Stimulated activated CD4-positive, alpha-beta T cell treated with anti-CD3 and anti-CD28 coated beads, Interleukin-12 subunit alpha, Interleukin-12 subunit beta, amount 100 ng/mL, for 48 hours (primary cell): ENCODE results near the gene UMOD.
"Not testable (repeated sequence)": the region's sequence is repeated elsewhere in the genome, so short reads cannot be mapped to it uniquely, and the experiment has no call there.

Experiments
- DNase-seq, 3 donors: peaks; one replicate each; pipeline ENCODE4 v3.0.0-alpha.2; 2020; ENCODE audit warnings: low read depth in 2 of 3, low spot score in 1 of 3

UMOD gene

DNA sequence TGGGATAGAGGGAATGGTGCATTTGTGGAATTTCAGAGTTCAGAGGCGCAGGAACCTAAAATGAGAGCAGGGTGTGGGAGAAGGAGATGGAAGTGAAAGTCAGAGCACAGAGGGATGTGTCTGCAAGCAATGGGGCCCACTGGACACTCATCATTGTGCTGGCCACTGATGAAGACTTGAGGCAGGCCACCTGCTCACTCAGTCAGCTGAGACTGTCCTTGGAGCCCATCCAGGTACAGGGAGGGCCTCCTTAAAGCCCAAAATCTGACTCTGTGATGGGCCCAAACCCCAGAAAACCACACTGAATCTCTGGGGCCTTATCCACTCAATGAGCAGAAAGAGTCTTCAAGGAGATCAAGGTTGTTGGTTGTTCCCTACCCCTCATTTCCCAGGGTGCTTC is 30.8 kb downstream of the UMOD start:
- no peak for DNase-seq

DNA sequence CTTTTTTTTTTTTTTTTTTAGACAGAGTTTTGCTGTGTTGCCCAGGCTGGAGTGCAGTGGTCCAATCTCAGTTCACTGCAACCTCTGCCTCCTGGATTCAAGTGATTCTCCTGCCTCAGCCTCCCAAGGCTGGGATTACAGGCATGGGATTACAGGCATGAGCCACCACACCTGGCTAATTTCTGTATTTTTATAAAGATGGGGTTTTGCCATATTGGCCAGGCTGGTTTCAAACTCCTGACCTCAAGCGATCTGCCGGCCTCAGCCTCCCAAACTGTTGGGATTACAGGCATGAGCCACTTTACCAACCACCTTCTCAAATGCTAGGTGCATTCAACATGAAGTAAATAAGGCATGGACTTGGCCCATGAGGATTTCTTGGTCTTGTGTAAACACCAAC is 31.5 kb downstream of the UMOD start:
- not testable (repeated sequence) for DNase-seq

DNA sequence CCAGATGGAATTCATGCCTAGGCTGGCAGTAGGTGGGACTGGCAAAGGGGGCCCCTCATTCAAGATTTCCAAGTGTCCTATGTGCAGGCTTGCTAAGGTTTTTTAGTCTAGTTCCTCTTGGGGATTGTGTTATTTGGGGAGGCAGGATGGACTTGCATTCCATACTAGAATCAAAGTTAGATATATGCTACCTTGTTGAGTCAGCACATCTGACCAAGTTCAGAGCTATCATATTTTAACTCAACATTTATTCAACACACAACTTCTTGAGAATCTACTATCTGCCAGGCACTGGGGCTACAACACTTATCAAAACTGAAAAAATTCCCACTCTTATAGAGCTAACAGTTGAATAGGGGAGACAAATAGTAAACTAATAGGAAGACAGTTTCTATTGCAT is 31.9 kb downstream of the UMOD start:
- DNase-seq = no peak

DNA sequence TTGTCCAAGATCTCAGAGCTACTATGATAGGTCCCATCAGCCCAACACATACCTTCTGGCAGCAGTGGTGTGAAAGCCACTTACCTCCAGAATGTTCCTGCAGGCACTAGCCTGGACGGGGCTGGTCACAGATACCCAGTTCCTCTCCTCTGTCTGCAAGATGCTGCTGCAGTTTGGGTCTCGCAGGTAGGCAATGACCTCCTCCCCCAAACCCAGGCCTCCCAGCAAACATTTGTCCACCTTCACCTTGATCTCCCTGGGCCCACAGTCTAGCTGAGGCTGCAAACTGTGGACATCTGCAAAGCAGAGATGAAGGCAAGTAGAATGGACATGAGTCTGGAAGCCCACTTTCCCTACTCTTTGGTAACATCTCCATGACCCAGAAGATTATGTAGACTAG is 32.3 kb downstream of the UMOD start:
- DNase-seq = no peak

DNA sequence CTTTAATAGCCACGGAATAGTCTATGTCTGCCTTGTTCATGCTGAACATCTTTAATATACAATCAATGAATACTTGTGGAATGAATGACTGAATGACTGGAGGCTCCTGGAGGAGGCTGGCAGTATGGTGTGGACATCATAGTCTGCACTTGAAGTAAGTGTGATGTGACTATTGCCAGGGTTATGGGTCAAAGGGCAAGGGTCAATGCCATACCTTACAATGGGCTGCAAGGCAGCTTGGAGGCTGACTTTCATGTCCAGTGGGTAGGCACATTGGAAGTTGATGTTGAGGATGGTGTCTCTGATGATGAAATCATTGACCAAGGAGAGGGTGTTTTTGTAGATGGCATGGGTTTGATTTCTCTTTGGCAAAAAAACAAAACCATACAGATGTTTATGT is 33.1 kb downstream of the UMOD start:
- no peak for DNase-seq

DNA sequence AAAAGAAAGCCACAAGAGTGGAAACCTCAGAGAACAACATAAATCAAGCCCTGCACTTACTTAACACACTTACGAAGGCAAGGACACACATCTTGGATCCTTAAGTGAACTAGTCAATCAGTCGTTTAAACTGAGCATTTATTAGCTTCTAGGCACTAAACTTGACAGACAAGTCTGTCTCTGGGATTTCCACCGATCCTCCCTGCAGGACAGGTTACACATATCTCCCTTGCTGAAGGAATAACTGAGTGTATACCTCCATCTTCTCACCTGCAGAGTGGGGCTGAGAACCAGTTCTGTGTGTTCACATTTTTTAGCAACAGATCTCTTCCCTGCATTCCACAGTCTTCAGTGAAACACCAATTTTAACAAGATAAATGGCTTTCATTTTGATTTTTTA is 34.1 kb downstream of the UMOD start:
- no peak for DNase-seq

DNA sequence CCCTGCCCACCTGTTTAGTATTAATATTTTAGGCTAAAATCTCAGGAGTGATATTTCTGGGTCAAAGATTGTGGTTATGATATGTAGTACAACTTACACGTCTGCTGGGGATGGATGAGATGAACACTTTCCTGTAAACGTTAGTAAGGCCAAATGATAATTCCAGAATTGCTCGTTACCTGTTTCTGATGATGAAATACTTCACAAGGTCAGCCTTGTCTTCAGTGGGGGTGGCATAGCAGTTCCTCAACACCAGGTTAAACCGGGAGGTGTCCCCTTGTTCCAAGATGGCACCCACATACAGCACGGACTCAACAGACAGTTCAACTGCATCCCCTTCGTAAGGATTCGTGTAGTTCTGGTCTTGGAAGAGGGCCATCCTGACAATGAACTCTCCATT is 34.5 kb downstream of the UMOD start:
- no peak for DNase-seq

DNA sequence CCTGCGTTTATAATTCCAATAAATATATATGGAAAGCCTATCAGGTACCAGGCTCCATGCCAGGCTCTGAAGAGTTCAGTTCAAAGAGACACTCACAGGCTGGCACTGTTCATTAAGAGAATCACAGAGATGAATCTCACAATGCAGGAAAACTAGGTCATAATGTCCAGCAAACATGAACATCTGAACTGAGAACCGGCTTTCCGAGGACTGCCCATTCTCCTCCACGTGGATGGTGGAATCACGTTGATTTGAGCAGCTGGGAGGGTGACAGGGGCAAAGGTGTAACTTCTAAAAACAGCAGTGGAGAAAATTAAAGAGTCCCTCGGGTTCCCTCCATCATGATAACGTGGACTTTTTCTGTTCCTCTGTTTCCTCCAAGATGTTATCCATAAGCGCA is 35.4 kb downstream of the UMOD start:
- DNase-seq = no peak

DNA sequence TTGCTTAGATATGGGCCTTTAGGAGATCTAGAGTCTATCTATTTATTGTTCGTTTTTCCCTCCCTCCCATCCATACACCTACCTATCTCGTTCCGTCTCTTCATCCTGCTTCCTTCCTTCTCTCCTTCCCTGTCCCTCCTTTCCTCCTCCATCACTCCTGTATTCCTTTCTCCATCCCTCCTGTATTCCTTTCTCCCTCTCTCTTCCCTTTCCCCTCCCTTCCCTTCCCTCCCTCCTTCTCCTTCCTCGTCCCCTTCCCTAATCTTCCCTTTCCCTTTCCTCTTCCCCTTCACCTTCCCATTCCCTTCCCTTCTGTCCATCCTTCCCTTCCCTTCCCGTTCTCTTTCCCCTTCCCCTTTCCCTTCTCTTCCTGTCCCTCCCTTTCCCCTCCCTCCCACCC is 35.8 kb downstream of the UMOD start:
- DNase-seq = no peak

DNA sequence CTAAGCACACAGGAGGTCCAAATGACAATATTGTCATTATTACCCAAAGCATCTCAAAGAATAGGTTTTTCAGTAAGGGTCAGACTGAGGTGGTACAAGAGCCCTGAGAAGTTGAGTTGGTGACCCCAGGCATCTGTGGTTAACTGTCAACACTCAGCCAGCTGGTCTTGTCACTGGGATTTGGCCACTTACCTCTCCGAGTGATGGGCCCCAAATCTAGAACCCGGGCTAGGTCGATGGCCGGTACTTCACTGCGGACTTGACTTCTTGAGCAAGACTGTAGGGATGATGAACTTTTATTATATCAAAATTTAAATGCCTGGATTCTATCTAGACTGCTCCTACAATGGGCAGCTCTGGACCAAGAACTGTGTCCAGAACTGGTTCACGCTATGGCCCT is 36.8 kb downstream of the UMOD start:
- DNase-seq = no peak

DNA sequence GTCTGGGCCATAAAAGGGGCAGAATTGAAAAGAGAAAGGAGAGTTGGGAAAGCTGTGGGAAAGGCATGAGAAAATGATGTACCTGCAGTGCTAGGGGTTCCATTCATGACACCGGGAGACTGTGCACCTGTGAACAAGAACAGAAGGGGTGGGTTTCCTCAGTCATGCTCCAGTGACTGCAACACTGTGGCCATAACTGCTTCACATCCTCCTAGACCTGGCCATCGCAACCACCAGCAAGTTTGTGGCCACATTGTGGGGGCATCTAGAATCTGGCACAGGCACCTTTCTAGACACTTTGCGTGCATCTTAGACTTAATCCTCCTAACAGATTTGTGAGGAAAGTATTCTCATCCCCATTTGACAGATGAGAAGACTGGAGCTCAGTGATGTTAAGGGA is 37.9 kb downstream of the UMOD start:
- DNase-seq = no peak

DNA sequence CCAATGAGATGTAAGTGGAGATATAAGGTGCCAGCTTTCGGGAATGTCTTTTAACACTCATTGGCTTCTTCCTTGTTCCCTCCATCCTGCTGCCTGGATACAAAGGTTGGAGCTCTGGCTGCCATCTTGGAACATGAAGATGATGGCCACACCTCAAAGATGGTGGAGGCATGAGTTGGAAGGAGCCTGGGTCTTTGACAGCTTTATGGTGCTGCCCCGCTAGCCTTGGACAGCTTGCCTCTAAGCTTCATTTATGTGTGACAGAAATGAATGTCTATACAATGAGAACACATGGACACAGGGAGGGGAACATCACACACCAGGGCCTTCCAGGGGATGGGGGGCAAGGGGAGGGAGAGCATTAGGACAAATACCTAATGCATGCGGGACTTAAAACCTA is 38.8 kb downstream of the UMOD start:
- no peak for DNase-seq

DNA sequence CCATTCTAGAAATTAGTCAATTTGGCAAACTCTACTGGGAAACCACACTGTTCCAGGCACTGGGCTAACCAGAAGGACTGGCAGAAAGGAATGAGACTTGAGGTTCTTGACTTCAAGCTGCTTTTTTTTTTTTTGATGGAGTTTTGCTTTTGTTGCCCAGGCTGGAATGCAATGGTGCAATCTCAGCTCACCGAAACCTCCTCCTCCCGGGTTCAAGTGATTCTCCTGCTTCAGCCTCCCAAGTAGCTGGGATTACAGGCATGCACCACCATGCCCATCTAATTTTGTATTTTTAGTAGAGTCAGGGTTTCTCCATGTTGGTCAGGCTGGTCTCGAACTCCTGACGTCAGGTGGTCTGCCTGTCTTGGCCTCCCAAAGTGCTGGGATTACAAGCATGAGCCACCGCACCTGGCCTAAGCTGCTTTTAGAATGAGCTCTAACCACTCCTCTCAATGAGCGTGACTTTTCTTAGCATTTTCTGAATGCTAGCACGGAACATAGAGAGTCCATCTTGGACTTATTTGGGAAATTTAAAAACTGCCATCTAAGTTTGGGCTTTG is 39.9 kb downstream of the UMOD start:
- not testable (repeated sequence) for DNase-seq

DNA sequence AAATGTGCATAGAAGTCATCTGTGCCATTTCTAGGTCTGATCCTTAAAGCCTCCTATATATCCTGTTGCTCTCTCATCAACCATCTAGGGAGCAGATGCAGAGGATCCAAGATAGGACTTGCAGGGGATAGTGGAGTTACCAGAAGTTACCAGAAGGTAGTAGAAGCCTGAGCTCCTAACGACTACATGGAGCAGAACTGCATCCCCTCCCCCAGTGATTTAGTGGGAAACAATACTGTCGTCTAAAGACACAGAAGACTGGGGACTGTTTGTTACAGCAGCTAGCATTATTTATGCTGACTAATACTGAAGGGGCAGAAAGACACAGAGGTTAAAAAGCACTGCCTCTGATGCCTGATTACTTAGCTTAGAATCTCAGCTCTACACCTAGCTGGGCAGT is 41.0 kb downstream of the UMOD start:
- DNase-seq = no peak

DNA sequence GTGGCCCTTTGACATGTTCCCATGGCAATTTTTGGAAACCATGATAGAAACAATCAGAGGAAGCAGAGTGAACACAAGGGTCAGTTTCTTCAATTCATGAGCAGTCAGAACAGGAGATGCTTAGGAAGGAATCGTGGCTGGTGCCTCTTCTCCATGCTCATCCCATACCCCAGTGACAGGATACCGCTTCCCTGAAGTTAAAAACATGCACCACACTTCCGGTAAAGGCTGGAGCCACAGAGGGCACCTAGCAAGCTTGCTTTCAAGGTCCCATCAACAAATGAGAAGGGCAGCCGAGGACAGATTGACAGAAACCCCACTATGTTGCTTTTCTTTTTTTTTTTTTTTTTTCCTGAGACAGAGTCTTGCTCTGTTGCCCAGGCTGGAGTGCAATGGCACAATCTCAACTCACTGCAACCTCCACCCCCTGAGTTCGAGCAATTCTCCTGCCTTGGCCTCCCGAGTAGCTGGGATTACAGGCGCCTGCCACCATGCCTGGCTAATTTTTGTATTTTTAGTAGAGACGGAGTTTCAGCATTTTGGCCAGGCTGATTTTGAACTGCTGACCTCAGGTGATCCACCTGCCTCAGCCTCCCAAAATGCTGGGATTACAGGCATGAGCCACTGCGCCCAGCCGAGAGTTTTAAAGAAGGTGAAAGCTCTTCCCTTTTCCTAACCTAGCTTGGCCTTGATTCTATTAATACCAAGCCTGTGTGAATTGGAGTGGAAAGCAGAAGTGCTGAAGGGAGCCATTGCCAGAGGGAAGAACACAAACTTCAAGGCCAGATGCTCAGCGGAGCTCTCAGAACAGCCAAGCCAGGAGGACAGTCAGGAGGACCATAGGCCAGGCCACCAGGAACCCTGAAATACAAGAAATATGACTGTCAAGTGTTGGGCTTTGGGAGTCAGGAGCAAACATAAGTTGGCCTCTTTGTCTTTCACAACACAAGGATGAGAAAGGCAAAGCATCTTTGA is 41.8 kb downstream of the UMOD start:
- no peak for DNase-seq

DNA sequence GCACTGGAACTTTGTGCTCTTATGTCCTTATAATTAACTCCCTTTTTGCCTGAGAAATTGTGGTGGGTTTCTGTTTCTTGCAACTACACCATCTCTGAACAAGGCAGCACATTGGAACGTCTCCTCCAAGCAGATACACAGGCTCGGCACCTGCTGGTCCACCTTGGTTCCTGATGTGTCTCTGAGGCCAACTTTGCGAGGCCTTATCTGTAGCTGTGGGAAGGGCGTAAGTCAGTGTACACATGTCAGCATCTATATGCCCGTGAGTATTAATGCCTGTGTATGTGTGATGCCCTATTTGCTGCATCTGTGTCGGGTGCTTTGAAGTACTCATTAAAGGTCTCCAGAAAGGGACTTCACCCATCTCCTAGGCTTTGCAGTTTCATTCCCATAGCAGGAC is 42.7 kb downstream of the UMOD start:
- DNase-seq = no peak

DNA sequence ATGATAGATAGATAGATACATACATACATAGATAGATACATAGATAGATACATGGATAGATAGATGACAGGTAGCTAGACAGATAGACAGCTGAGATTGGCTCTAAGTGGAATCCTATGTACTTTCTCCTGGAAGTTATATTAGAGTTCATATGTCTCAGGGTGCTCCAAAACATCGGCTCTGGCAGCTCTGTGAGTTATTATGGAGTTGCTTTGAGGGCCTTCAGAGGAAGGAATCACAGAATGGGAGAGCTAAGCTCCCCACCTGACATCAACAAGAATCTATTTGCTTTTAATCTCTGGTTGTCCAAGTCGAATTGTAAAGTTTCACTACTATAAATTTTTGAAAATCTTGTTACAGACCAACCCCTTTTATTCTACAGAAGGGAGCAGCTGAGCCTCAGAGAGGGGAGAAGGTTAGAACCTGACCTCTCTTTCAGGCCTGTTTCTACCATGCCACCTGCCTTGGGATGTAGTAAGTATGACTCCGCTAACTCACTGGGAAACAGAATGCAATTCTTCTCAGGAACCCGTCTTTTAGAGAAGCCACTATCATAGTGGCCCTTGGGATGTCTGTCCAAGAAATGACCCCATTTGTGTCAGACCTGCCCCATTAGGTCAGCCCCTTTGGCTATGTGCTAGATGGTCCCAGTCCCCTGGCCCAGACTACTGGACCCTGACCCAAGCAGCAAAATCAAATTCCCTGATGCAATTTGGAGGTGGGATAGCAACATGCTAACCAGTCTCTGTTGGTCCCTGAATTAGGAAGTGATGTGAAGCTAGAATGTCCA is 43.5 kb downstream of the UMOD start:
- DNase-seq = no peak

DNA sequence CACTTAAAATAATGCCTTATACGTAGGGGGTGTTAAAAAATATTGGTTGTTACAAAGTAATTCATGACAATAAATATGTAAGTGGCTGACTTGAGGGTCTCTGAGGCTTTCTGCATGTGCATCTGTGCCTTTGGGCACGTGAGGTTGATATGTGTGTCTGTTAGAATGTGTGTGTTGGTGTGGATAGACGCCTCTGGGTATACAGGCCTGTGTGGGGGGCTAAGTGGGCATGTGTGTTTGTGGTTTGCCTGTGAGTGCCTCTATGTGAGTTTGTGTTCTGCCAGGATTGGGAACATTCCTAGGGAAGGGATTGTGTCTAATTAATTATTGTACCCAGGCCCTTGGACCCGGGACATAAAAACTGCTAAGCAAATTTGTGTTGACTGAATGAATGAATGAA is 44.2 kb downstream of the UMOD start:
- no peak for DNase-seq

DNA sequence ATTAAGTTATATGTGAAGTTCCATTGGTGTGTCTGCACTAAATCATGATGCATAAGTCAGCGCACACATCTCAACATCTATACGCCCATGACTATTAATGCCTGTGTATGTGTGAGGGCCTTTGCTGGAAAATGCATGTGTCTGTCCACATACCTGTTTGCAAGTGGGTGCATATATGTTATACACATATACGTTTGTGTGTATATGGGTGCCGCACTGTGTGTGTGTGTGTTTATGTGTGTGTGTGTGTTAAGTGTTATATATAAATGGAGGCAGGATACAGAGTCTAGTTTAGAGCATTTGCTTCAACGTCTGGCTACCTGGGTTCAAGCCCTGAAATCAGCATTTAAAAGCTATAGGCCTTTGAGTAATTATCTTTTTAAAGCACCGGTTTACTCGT is 44.7 kb downstream of the UMOD start:
- no peak for DNase-seq

DNA sequence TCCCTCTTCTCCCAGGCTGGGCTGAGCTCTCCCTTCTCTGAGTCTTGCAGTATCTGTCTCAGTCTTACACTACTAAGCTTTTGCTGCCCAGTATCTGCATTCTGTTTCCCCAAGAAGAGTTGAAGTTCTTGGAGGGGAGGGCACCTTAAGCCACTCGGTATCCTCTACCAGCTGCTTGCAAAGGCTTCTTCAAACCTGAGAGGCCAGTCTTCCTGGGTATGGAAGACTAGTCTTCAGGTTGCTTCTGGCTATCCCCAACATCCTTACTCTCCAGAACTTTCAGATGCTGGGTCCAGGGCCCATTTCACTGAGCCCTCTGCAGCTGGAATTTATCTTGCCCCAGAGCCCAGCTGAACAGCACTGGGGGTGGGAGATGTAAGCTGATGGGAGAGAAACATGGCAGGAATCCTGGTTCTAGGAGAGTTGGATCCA is 45.3 kb downstream of the UMOD start:
- no peak for DNase-seq

DNA sequence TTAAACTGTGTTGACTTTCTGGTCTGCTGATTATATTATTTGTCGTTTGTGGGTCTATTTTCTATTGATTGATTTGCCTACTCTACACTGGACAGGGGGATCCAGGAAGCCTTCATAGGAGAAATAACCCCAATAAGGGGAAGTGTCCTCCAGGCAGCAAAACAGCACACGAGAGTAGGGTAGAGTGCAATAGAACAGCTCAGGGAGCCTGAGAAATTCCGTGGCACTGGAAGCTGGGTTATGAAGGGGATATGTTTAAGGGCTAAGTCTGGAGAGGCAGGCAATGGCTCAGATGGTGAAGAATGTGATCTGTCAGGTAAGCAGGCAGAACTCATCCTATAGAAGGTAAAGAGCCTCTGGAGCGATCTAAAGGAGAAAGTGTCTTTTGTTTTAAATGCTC is 46.1 kb downstream of the UMOD start:
- DNase-seq = no peak

DNA sequence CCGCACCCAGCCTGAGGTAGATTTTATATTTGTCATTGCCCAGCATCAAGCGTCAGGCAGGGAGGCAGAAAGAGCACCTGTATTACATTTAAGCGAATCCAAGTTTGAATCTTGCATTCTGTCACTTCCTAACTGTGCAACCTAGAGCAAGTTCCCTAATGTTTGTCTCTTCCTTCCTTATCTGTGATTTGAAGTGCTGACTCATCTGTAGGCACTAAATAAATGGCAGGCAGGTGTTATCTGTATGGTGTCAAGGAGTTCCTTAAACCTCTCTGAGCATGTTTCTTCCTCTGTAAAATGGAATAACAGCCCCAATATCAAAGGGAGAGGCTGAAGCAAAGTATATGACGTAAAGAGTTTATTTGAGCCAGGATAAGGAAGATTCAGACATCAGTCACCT is 49.5 kb downstream of the UMOD start:
- DNase-seq = no peak
